HEK293 (cell line): ENCODE results near the gene RNU1-1.
"Not testable (repeated sequence)": the region's sequence is repeated elsewhere in the genome, so short reads cannot be mapped to it uniquely, and the experiment has no call there.

Source experiments
- KLF16 ChIP-seq: fragments of 450-650 bp; formaldehyde crosslinking; IDR thresholded peaks from 2 replicates; pipeline ENCODE4 v1.5.1; 2017; ENCODE audit warnings: missing biosample characterization, missing genetic modification characterization
- MEIS1 ChIP-seq: sonication (generic); formaldehyde crosslinking; IDR thresholded peaks from 2 replicates; pipeline ENCODE4 v1.8.1; 2022; ENCODE audit warnings: missing genetic modification reagents, mild to moderate bottlenecking, borderline replicate concordance
- SETDB1 ChIP-seq: IDR thresholded peaks from one replicate; pipeline ENCODE4 v1.6.1; 2017; ENCODE audit warnings: mild to moderate bottlenecking, low read length, moderate library complexity, mixed read lengths; ENCODE audit not compliant: insufficient read length
- ZNF391 ChIP-seq: fragments of 450-650 bp; formaldehyde crosslinking; IDR thresholded peaks from 2 replicates; pipeline ENCODE4 v1.5.1; 2016; ENCODE audit warnings: low read depth, missing biosample characterization, missing genetic modification characterization, borderline replicate concordance
- ZNF626 ChIP-seq: fragments of 450-650 bp; sonication (Bioruptor Pico); formaldehyde crosslinking; IDR thresholded peaks from 2 replicates; pipeline ENCODE4 v1.5.1; 2018; ENCODE audit warnings: missing biosample characterization, missing genetic modification characterization, inconsistent platforms
- ZNF776 ChIP-seq: fragments of 450-650 bp; formaldehyde crosslinking; IDR thresholded peaks from 2 replicates; pipeline ENCODE4 v1.5.0; 2017; ENCODE audit warnings: missing biosample characterization, missing genetic modification characterization, borderline replicate concordance
- TF ChIP-seq, protein P1 (sequence below): fragments of 450-650 bp; formaldehyde crosslinking; IDR thresholded peaks from 2 replicates; pipeline ENCODE4 v1.5.1; 2016; ENCODE audit warnings: missing biosample characterization, missing genetic modification characterization
- TF ChIP-seq, protein P2 (sequence below): fragments of 450-650 bp; formaldehyde crosslinking; IDR thresholded peaks from 2 replicates; pipeline ENCODE4 v1.5.1; 2016; ENCODE audit warnings: missing biosample characterization, missing genetic modification characterization, low read depth

DNA sequence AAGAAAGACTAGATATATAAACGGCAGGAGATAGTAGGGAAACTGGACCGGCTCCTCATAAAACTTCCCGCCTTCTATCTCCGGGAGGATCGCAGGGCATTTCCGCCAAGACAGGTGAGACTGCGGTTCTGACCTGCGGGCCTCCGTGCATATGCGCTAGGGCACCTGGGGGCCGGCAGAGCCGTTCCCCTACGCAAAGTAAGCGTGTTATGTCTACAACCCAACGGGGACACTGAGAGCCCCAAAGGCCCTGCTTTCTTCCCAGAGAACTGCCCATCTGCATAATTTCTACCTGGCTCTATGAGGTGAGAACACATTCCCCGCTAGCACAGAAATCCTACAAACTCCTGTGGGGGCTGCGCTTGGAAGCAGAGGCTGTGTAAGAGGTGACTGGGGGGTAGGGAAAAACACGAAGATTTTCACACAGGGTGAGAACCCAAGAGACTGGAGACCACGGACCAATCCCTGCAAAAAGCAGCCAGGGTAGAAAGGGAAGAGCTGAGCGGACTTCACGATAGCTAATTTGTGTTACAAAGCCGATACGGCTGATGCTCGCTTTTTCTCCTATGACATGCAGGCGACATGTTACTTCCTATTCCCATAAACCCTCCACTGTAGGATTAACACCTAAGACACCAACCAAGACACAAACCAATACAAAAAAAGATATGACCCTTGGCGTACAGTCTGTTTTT lies 526 bp downstream of the RNU1-1 start:
- TF ChIP-seq, protein P1, sequence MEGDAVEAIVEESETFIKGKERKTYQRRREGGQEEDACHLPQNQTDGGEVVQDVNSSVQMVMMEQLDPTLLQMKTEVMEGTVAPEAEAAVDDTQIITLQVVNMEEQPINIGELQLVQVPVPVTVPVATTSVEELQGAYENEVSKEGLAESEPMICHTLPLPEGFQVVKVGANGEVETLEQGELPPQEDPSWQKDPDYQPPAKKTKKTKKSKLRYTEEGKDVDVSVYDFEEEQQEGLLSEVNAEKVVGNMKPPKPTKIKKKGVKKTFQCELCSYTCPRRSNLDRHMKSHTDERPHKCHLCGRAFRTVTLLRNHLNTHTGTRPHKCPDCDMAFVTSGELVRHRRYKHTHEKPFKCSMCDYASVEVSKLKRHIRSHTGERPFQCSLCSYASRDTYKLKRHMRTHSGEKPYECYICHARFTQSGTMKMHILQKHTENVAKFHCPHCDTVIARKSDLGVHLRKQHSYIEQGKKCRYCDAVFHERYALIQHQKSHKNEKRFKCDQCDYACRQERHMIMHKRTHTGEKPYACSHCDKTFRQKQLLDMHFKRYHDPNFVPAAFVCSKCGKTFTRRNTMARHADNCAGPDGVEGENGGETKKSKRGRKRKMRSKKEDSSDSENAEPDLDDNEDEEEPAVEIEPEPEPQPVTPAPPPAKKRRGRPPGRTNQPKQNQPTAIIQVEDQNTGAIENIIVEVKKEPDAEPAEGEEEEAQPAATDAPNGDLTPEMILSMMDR (tag by site-specific recombination): not testable (repeated sequence)
- TF ChIP-seq ZNF776; MEIS1; KLF16 (tag by site-specific recombination); ZNF626; SETDB1; ZNF391: not testable (repeated sequence)
- TF ChIP-seq, protein P2, sequence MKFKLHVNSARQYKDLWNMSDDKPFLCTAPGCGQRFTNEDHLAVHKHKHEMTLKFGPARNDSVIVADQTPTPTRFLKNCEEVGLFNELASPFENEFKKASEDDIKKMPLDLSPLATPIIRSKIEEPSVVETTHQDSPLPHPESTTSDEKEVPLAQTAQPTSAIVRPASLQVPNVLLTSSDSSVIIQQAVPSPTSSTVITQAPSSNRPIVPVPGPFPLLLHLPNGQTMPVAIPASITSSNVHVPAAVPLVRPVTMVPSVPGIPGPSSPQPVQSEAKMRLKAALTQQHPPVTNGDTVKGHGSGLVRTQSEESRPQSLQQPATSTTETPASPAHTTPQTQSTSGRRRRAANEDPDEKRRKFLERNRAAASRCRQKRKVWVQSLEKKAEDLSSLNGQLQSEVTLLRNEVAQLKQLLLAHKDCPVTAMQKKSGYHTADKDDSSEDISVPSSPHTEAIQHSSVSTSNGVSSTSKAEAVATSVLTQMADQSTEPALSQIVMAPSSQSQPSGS (tag by site-specific recombination): not testable (repeated sequence)
